C4-2B (cell line): Measurements from ENCODE around the gene TRAP1.

ENCODE experiments used
- CTCF ChIP-seq: fragments of 450-650 bp; conservative IDR thresholded peaks from 2 replicates; pipeline ENCODE4 v1.5.1; 2017; ENCODE audit warnings: mild to moderate bottlenecking
- ZFX ChIP-seq: fragments of 450-650 bp; IDR thresholded peaks from 2 replicates; pipeline ENCODE4 v1.6.1; 2017

- TF ChIP-seq CTCF, result no peak
- no peak for TF ChIP-seq ZFX
These were observed 92.0 kb downstream of the TRAP1 start for GRCh38 chr16:3625331-3625730.
